Activated T-cell treated with anti-CD3 and anti-CD28 coated beads, Interleukin-2, amount 50 U/mL, for 24 hours (primary cell): ENCODE results near the gene IL1RAPL2.

Experiments used
- DNase-seq: peaks from one replicate; pipeline ENCODE4 v3.0.0-alpha.2; 2020
- H3K27ac Mint-ChIP-seq: 2 replicates; pipeline ENCODE4 v1.8.0; 2020; ENCODE audit warnings: mild to moderate bottlenecking, mixed read lengths
- H3K27me3 Mint-ChIP-seq: 2 replicates; pipeline ENCODE4 v1.8.0; 2020; ENCODE audit warnings: mixed read lengths
- H3K36me3 Mint-ChIP-seq: 2 replicates; pipeline ENCODE4 v1.8.0; 2020; ENCODE audit warnings: low read depth, mixed read lengths
- H3K4me1 Mint-ChIP-seq: 2 replicates; pipeline ENCODE4 v1.8.0; 2020; ENCODE audit warnings: low read depth, mixed read lengths
- H3K4me3 Mint-ChIP-seq: 2 replicates; pipeline ENCODE4 v1.8.0; 2020; ENCODE audit warnings: mild to moderate bottlenecking, moderate library complexity, mixed read lengths
- H3K9me3 Mint-ChIP-seq: 2 replicates; pipeline ENCODE4 v1.8.0; 2020; ENCODE audit warnings: mixed read lengths

IL1RAPL2 gene

DNA sequence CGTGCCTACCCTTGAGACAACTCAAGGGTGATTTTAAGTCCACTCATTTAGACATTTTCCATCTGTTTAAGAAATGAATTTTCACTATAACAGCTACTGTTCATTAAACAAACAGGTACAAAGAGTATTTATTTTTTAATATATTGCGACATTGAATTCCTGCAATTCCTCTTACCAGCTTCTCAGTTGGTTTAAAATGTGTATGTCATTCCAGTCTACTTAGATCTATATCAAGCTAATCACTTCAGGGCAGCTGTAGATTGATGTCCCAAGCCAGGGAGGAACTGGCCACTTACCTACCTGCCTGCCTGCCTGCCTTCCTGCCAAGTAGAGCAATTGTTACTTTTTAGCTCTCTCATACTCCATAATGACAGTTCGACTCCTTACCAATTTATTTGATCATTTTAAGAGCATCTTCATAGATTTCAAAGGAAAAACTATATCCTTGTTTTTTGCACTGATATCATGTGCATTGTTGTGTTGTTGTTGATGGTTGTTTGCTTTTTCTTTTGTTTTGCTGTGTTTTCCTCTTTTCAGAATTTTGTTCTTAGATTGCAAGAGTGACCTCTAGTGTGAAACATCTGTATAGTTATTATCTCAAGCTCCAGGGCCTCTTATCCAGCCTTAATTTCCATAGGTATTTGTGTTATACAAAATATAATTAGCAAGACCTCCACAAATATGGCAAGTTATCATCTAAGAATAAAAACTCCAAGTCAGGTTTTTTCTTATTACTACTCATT is 1135.5 kb downstream of the IL1RAPL2 start:
- Mint-ChIP-seq H3K36me3 (no peaks in the 10 kb centered on the region), H3K4me3 (no peak overlapping the region), H3K27me3 (peaks cover 10% of the 10 kb centered on the region), H3K27ac (no peak overlapping the region), H3K4me1 (no peaks in the 10 kb centered on the region), H3K9me3 (peaks cover 2% of the 10 kb centered on the region)
- no peak for DNase-seq

DNA sequence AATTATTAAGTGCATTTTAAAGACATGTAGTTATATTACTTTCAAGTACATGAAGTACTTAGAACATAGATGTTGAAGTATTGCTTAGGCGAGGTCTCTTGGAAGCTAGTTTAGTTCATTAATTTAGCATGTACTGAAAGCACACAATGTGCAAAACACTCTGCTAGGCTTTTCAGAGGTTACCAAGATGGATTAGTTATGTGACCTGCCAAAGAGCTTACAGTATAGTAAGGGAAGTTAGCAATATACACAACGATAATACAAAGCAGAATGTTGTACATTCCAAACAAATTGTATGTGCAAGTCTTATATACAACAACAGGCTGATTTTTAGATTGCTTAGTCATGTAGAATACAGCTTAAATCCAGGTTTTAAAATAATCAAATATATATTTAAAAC is 1137.9 kb downstream of the IL1RAPL2 start:
- no peaks in the 10 kb centered on the region for H3K4me1 Mint-ChIP-seq

DNA sequence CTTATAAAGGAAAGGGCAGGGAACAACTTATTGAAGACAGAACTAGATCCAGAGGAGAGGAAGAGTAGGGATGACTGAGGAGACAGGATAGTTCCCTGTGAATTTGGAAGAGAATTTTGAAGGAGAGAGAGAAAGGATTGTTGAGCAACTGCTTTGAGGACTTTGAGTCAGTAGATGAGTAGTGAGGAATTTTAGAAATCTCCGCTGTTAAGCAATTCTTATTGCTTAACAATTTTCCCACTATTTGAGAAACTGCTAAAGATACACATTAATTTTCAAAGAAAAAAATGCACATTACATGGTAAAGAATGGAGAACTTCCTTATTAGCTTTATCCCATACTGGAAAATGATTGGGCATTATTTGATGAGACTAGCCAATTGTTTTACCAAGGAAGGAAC is 1140.0 kb downstream of the IL1RAPL2 start:
- DNase-seq: no peak
- Mint-ChIP-seq H3K27ac (no peak overlapping the region), H3K27me3 (no peaks in the 10 kb centered on the region), H3K4me3 (no peak overlapping the region), H3K9me3 (no peaks in the 10 kb centered on the region), H3K4me1 (no peaks in the 10 kb centered on the region), H3K36me3 (no peaks in the 10 kb centered on the region)

More for the DNA sequence above, 1137.9 kb downstream of the IL1RAPL2 start:
- no peaks in the 10 kb centered on the region for H3K9me3 Mint-ChIP-seq
- H3K36me3 Mint-ChIP-seq: no peaks in the 10 kb centered on the region
- no peak for DNase-seq
- H3K27me3 Mint-ChIP-seq: peaks cover 3% of the 10 kb centered on the region
- no peak overlapping the region for H3K4me3 Mint-ChIP-seq
- H3K27ac Mint-ChIP-seq: no peak overlapping the region

DNA sequence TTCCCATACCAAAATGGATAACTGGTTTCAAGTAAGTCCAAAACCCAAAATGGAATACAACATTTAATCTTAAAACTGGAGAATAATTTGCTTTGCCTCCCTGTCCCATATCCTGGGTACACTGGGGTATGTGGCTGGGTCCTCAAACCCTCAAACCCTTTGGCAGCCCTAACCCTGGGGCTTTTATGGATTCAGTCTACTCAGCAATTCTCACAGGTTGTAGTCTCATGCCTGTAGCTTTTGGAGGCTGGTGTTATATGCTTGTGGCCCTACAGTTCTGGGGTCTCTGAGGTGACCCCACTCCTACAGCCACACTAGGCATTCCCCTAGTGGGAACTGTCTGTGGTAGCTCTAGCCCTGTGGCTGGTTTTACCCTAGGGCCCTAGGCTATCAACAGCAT is 1145.8 kb downstream of the IL1RAPL2 start:
- Mint-ChIP-seq H3K36me3 (no peaks in the 10 kb centered on the region), H3K4me3 (no peak overlapping the region), H3K27me3 (peaks cover 5% of the 10 kb centered on the region), H3K4me1 (no peaks in the 10 kb centered on the region), H3K9me3 (no peaks in the 10 kb centered on the region), H3K27ac (no peak overlapping the region)
- no peak for DNase-seq

DNA sequence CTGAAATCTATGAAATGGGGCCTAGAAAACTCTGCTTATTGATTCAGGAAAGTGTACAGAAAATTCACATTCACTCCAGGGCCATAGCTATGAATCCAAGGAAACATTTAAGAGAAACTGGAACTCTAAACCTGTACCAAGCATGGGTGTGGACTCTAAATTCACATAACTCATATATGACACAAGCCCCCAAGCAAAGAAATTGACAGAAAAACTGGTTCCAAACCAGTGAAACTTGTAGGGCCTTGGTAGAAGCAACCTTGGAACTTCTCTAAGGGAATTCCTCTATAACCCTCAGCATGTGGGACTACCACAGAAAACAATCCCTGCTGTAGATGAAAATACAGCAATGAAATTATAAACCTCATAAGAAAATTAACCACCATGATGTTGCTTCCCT is 1149.7 kb downstream of the IL1RAPL2 start:
- Mint-ChIP-seq H3K36me3 (no peaks in the 10 kb centered on the region), H3K4me3 (no peak overlapping the region), H3K27ac (no peak overlapping the region), H3K4me1 (no peaks in the 10 kb centered on the region), H3K27me3 (peaks cover 17% of the 10 kb centered on the region), H3K9me3 (no peaks in the 10 kb centered on the region)
- no peak for DNase-seq

DNA sequence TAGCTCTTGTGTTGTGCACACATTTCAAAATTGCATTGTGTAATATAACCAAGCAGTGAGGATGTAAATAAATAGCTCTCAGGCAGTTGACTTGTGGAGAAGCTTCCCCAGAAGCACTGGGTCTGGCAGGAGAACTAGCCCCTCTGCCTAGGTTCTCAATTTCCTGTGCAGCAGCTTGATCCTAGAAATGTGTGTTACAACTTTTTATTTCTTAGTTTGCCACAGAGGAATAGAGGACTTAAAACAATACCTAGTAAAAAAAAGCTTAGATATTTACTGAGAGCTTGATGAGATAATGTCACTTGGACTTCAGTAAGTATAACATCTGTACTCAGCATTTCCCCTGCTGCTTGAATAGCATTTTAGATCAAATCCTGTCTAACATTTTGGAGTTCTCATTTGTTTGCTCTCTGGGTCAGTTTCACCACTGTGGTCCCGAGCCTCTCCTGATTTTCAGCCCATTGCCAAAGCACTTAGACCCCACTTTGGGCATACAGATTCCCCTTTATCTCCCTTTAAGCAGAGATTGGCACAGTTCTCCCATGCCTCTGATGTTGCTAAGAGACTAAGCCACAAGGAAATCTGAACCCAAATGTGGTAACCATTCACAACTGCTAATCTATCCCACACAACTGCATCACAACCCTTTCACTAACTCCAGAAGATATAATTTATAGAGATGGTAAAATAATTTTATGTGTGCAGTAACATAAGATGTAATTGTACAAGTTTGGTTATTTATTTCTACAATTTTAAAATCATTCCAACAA is 1158.2 kb downstream of the IL1RAPL2 start:
- no peak for DNase-seq
- Mint-ChIP-seq H3K27me3 (peaks cover 7% of the 10 kb centered on the region), H3K27ac (no peak overlapping the region), H3K9me3 (no peaks in the 10 kb centered on the region), H3K36me3 (no peaks in the 10 kb centered on the region), H3K4me1 (no peaks in the 10 kb centered on the region), H3K4me3 (no peak overlapping the region)

DNA sequence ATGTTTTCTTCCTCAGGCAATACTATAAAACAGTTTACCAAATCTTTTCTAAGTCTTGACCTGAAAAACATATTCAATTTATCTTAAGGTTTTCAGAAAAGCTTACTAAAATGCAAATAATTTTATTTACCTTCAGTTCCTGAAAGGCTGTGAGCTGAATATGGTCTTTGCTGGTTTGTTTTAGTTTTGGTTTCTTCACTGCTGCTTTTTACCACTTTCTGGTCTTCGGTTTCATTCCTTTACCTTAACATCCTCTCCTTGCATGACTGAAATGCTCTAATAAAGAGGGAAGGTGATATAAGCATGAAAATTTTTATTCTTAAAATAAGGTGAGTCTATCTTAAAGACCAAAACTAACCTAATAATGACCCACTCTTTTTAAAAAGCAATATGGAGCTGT is 1159.2 kb downstream of the IL1RAPL2 start:
- Mint-ChIP-seq H3K27ac (no peak overlapping the region), H3K4me1 (no peaks in the 10 kb centered on the region), H3K27me3 (peaks cover 7% of the 10 kb centered on the region), H3K4me3 (no peak overlapping the region), H3K36me3 (no peaks in the 10 kb centered on the region), H3K9me3 (no peaks in the 10 kb centered on the region)
- no peak for DNase-seq

DNA sequence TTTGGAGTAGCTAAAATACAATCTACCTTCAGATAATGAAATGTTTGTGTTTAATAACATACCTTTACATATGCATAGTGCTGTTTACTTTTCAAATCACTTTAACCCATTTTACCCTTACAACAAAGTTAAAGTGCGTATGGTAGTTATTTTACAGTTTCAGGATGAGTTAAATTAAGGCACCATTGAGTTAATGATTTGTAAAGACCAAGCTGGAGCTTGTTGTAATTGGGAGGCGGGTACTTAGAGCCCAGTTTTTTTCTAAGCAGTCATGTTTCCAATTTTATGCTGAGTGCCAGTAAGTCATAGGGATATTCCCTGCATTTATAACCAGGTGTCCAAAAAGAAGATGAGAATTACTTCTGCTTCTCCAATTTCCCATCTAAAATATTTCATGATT is 1172.2 kb downstream of the IL1RAPL2 start:
- Mint-ChIP-seq H3K9me3 (no peaks in the 10 kb centered on the region), H3K4me3 (no peak overlapping the region), H3K36me3 (no peaks in the 10 kb centered on the region), H3K4me1 (no peaks in the 10 kb centered on the region), H3K27me3 (peaks cover 17% of the 10 kb centered on the region), H3K27ac (no peak overlapping the region)
- no peak for DNase-seq

DNA sequence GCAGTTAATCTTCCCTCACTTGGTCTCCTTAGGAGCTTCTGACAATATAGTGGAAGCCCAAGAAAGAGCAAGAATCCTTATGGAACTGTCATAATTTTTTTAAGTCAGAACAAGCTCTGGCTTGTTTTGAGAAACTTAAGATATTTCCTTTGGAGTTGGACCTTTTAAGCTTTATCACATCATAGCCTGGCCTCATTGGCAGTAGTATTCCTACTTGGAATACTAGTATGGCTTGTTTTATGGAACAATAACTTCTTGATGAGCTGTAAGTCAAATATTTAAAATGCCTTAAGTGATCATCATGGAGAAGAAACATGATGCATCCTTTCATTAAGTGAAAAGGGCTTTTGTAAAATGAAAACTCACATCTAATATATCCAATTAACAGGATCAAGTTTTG is 1178.3 kb downstream of the IL1RAPL2 start:
- peaks cover 13% of the 10 kb centered on the region for H3K27me3 Mint-ChIP-seq
- H3K27ac Mint-ChIP-seq: no peak overlapping the region
- no peaks in the 10 kb centered on the region for H3K36me3 Mint-ChIP-seq

DNA sequence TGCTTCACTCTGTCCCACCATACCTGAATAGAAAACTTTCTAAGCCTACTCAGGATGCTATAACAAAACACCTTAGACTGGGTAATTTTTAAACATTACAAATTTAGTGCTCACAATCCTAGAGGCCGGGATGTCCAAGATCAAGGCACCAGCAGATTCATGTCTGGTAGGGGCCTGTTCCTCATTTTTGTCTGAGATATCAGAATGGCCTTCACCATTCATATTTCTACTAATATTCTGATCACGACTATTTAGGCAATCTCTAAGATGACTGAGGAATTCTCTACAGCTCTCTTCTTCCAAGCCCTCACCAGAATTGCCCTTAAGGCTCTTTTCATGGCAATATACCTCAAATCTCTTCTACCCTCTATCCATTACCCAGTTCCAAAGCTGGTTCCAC is 1178.9 kb downstream of the IL1RAPL2 start:
- Mint-ChIP-seq H3K36me3 (no peaks in the 10 kb centered on the region), H3K4me3 (no peak overlapping the region)

More for the DNA sequence above, 1178.3 kb downstream of the IL1RAPL2 start:
- Mint-ChIP-seq H3K4me3 (no peak overlapping the region), H3K9me3 (no peaks in the 10 kb centered on the region), H3K4me1 (no peaks in the 10 kb centered on the region)
- no peak for DNase-seq

DNA sequence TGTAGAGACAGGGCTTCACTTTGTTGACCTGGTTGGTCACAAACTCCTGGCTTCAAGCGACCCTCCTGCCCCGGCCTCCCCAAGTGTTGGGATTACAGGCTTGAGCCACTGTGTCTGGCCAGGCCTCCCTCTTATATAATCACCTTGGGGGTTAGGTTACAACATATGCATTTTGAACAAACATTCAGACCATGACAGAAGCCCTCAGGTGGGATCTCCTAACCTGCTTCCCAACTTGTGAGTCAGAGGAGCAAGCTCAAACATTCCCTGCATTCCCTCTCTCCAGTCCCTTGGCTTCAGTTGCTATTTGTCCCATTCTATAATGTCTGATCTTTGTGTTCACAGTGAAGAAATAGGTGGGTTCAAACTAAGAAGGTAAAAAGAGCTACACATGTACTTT is 1179.9 kb downstream of the IL1RAPL2 start:
- Mint-ChIP-seq H3K4me3 (no peak overlapping the region), H3K27me3 (peaks cover 13% of the 10 kb centered on the region), H3K36me3 (no peaks in the 10 kb centered on the region), H3K27ac (no peak overlapping the region), H3K4me1 (no peaks in the 10 kb centered on the region), H3K9me3 (no peaks in the 10 kb centered on the region)
- DNase-seq: no peak

More for the DNA sequence above, 1178.9 kb downstream of the IL1RAPL2 start:
- Mint-ChIP-seq H3K4me1 (no peaks in the 10 kb centered on the region), H3K27me3 (peaks cover 13% of the 10 kb centered on the region), H3K27ac (no peak overlapping the region), H3K9me3 (no peaks in the 10 kb centered on the region)
- DNase-seq: no peak

DNA sequence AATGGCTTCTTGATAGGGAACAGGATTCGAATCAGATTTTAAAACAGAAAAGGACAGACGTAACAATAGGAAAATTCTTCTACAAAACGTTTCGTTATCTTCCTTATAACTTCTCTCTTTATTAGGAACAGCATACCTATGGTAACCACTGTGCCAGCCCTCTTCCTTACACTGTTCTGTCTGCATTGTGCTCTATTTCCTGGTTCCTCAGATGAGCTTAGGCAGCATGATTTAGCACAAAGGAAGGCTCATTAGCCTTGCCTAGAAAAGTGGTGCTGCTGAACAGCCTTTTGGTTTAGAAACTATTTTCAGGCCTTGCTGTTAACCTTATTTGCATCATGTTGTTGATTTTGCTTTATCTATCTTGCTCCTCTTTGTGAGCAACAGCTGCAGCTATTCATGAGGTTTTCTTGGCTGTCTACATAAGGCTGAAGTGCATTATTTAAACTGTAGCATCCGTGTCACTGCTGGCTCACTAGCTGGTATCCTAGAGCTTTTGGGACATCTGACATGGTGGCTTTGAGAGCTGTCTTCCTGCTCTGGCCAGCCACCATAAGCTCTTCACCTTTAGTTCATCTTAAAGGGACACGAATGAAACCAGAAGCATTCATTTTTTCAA is 1186.4 kb downstream of the IL1RAPL2 start:
- Mint-ChIP-seq H3K36me3 (no peaks in the 10 kb centered on the region), H3K4me3 (no peak overlapping the region)

DNA sequence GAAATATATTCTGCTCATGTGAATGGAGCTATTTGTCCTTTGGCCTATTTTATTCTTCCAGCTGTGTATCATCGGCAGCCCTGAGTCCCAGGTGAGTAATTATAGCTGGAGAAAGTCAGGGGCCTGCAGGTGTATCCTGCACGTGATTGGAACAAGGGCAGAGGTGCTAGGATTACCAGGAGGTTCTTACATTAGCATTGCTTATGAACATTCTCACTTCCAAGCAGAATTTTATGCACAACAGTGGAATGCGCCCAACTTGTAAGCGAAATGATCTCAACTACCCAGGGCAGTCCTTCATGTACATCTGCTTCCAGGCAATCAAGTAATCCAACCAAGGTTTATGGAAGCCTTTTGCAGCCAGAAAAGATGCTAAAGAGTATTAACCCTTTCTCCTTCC is 1187.4 kb downstream of the IL1RAPL2 start:
- H3K4me1 Mint-ChIP-seq: no peaks in the 10 kb centered on the region
- H3K4me3 Mint-ChIP-seq: no peak overlapping the region
- no peak for DNase-seq
- no peaks in the 10 kb centered on the region for H3K9me3 Mint-ChIP-seq
- no peak overlapping the region for H3K27ac Mint-ChIP-seq
- H3K36me3 Mint-ChIP-seq: no peaks in the 10 kb centered on the region
- H3K27me3 Mint-ChIP-seq: peaks cover 4% of the 10 kb centered on the region

More for the DNA sequence above, 1186.4 kb downstream of the IL1RAPL2 start:
- no peak for DNase-seq
- Mint-ChIP-seq H3K4me1 (no peaks in the 10 kb centered on the region), H3K9me3 (no peaks in the 10 kb centered on the region), H3K27me3 (no peaks in the 10 kb centered on the region), H3K27ac (no peak overlapping the region)

DNA sequence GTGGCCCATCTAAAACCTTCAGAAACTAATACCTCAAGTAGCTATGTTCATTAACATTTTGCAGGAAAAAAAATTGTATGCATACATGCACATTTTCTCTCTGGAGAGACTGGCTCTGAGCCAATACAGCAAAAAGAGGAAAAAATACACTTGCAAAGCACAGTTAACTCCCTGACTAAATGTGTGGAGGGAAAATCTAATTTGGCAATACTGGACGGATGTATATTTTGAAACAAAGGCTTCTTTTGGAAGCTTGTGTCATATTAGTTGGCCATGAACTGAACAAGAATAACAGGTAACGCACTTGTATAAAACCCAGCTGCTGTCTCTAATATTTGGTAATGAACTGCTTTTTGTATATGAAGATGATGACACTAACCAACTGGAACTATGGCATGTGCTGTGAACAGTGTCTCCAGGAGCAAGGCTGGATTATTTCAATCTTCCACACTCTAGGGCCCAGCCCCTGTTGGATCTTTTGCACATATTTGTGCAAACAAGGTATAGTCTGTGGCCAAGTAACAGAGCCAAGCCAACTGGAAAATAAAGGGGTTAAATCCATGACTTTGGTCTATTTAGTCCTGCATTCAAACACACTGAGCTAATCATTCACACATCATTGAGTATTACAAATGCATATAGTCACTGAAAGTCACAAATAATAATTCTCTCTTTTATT is 1188.4 kb downstream of the IL1RAPL2 start:
- no peak for DNase-seq
- no peak overlapping the region for H3K27ac Mint-ChIP-seq
- no peaks in the 10 kb centered on the region for H3K36me3 Mint-ChIP-seq
- no peak overlapping the region for H3K4me3 Mint-ChIP-seq
- no peaks in the 10 kb centered on the region for H3K9me3 Mint-ChIP-seq
- no peaks in the 10 kb centered on the region for H3K4me1 Mint-ChIP-seq
- H3K27me3 Mint-ChIP-seq: peaks cover 10% of the 10 kb centered on the region
